ENCODE results near the gene WRAP73. TPM values are rescaled to one million over a fixed set of nuclear protein-coding genes. Genes with fewer than 3 reads are reported as not detected.
A peak's percentile ranks its signal among the peaks of the same experiment; 100 is the strongest.

Gene WRAP73
- total and polyA plus RNA-seq, 9 of the 15 experiments (the other 6 are each of a cell fraction or from before 2014, with no cell fraction given) = 4.3 to 51.8 (median 30.1) TPM

- TF ChIP-seq, protein P1, sequence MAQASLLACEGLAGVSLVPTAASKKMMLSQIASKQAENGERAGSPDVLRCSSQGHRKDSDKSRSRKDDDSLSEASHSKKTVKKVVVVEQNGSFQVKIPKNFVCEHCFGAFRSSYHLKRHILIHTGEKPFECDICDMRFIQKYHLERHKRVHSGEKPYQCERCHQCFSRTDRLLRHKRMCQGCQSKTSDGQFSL (CRISPR knock-in tag; IDR thresholded peaks at IDR 0.05) = 0 out of 2 replicates have a peak, but pooled peaks have one; percentile 17
- TF ChIP-seq, protein P1 (tag; IDR thresholded peaks at IDR 0.05) = no peak
- TF ChIP-seq TGIF2 (CRISPR knock-in tag; IDR thresholded peaks at IDR 0.05) = no peak
- TF ChIP-seq PTTG1 (tag; IDR thresholded peaks at IDR 0.05; ENCODE audit: low read depth) = no peak
- no peak for TF ChIP-seq TFAP4 (CRISPR knock-in tag; IDR thresholded peaks at IDR 0.05; ENCODE audit: borderline replicate concordance)
Measured at GRCh38 chr1:3678361-3679097, 28.6 kb upstream of the WRAP73 start (continued).

DNA sequence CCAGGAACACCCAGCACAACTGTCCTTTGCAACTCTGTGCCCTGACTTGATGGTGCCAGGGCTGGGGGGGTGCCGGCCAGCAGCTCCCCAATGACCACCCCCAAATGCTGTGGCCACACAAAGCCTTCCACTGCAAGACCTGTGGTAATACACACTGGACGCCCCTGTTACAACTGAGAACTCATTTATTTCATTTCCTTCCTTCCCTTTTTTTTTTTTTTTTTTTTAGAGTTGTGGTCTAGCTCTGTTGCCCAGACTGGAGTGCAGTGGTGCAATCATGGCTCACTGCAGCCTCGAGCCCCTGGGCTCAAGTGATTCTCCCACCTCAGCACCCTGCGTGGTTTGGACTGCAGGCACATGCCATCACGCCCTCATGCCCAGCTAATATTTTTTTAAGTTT is 27.6 kb upstream of the WRAP73 start:
- peaks cover 3 to 69% of the 10 kb centered on the region in 2 experiments; a peak in 3 of 5 replicates for H3K4me1 ChIP-seq (replicated peaks in 1 of 2; ENCODE audit: control insufficient read depth in 2 of 2, insufficient read depth in 2 of 2, low read length in 2 of 2)
- peaks cover 43% of the 10 kb centered on the region for H4K20me1 ChIP-seq (replicated peaks; ENCODE audit: control insufficient read depth, insufficient read depth, low read length)
- WGBS (ENCODE audit: insufficient coverage, low coverage, missing lambda C conversion rate) = 15% methylated on average over 5 of the region's 5 CpGs
- no peak overlapping the region for H3K27ac ChIP-seq (ENCODE audit: extremely low read depth, low read depth, low read length)
- no peak overlapping the region for H3K9ac ChIP-seq (ENCODE audit: insufficient read depth in 1 of 2, low read depth in 2 of 2, low read length in 2 of 2)
- H3K4me3 ChIP-seq = no peak overlapping the region
- FAIRE-seq (no peak), DNase-seq (ENCODE audit: extremely low read depth in 1 of 4, low spot score in 3 of 4) (no peak), ATAC-seq (no peak)
- CTCF ChIA-PET (ENCODE audit: low intra/inter-chr PET ratio) = no interaction called here
- H3K27me3 ChIP-seq (ENCODE audit: control insufficient read depth in 2 of 2, insufficient read depth in 2 of 2, low read length in 2 of 2) = peaks cover 22 to 70% of the 10 kb centered on the region in 2 experiments; a peak in 4 of 5 replicates
- intact Hi-C loops (cut with micrococcal nuclease) = no loop called here
- no peaks in the 10 kb centered on the region for H3K9me3 ChIP-seq (replicated peaks; ENCODE audit: control insufficient read depth, insufficient read depth, low read depth, low read length)
- POLR2A ChIA-PET = interaction anchor here (0.5 to 1.0 kb wide), 5 partner anchors 8 to 115 kb away, joined by 3 read pairs; no protein-coding TSS in a partner anchor
- in situ Hi-C loops (cut with MboI) = no loop called here
- H3K79me2 ChIP-seq (ENCODE audit: control insufficient read depth, insufficient read depth, low read length) = no peaks in the 10 kb centered on the region
- H3K9me1 ChIP-seq (ENCODE audit: control insufficient read depth, insufficient read depth, low read length) = peaks cover 4% of the 10 kb centered on the region
- H3K4me2 ChIP-seq (ENCODE audit: insufficient read depth, low read length) = no peak overlapping the region
- no peak overlapping the region for H2AFZ ChIP-seq (ENCODE audit: low read depth, low read length)
- no peaks in the 10 kb centered on the region for H3K36me3 ChIP-seq (ENCODE audit: control insufficient read depth, insufficient read depth, low read length)
- BruUV-seq (replicated peaks) = no TSS peak
- TF ChIP-seq ZNF583 (CRISPR knock-in tag; IDR thresholded peaks at IDR 0.05) (no peak), COPS2 (conservative IDR thresholded peaks at IDR 0.05) (no peak), ZNF384 (IDR thresholded peaks at IDR 0.05; ENCODE audit: low read depth, low read length) (0 out of 2 replicates have a peak, but pooled peaks have one; percentile 13), NFIC (IDR thresholded peaks at IDR 0.05) (no peak), ZNF121 (CRISPR knock-in tag; conservative IDR thresholded peaks at IDR 0.05) (peak; percentile 39; the same call in 1 of the 2 replicates), MAFF (IDR thresholded peaks at IDR 0.05; ENCODE audit: low read length) (no peak), ETS2 (tag; IDR thresholded peaks at IDR 0.05; ENCODE audit: borderline replicate concordance, poor library complexity, severe bottlenecking) (no peak)
